ENCODE measurements around the gene SLC17A5. TPM values are rescaled to one million over a fixed set of nuclear protein-coding genes. Genes with fewer than 3 reads are reported as not detected.

The SLC17A5 gene
- total and polyA plus RNA-seq, 10 of the 15 experiments (the other 5 are each of a cell fraction or from before 2014, with no cell fraction given), result 2.3 to 7.2 (median 5.0) TPM

- RAD21 ChIA-PET (ENCODE audit: unreplicated experiment), result interaction anchor here (0.9 to 1.1 kb wide), 2 partner anchors 18 to 94 kb away, joined by 3 to 4 read pairs; no protein-coding TSS in a partner anchor
- POLR2A ChIA-PET, result interaction anchor here (0.5 to 0.7 kb wide), 2 partner anchors 15 to 24 kb away, joined by 5 read pairs; no protein-coding TSS in a partner anchor
- Histone ChIP-seq H3K27me3 (replicated peaks in 1 of 2; ENCODE audit: control insufficient read depth in 2 of 2, insufficient read depth in 2 of 2, low read length in 1 of 2) (no peaks in the 10 kb centered on the region), H3K4me1 (ENCODE audit: control insufficient read depth, insufficient read depth, low read length) (no peaks in the 10 kb centered on the region), H3K4me3 (no peak overlapping the region), H3K36me3 (ENCODE audit: control insufficient read depth in 2 of 2, insufficient read depth in 2 of 2, low read length in 1 of 2) (no peaks in the 10 kb centered on the region; a peak in 1 of 4 replicates), H3K9me3 (replicated peaks; ENCODE audit: control insufficient read depth, insufficient read depth, low read length) (no peaks in the 10 kb centered on the region), H3K79me2 (ENCODE audit: control insufficient read depth, insufficient read depth, low read length) (no peaks in the 10 kb centered on the region), H4K20me1 (ENCODE audit: control insufficient read depth, insufficient read depth) (no peaks in the 10 kb centered on the region), H3K27ac (ENCODE audit: control insufficient read depth, insufficient read depth) (no peak overlapping the region), H2AFZ (ENCODE audit: control insufficient read depth, low read depth, low read length) (no peak overlapping the region), H3K4me2 (ENCODE audit: control insufficient read depth, insufficient read depth) (no peak overlapping the region), H3K9ac (ENCODE audit: control insufficient read depth, insufficient read depth, low read length) (no peak overlapping the region)
- ATAC-seq (no peak), FAIRE-seq (no peak), DNase-seq (ENCODE audit: low read depth, low spot score) (no peak)
- TF ChIP-seq BRCA1 (IDR thresholded peaks at IDR 0.05; ENCODE audit: low read depth, low read length), result no peak
- TF ChIP-seq KAT2A (conservative IDR thresholded peaks at IDR 0.05; ENCODE audit: control insufficient read depth, low read depth, low read length), result no peak
- TF ChIP-seq SREBF1 (IDR thresholded peaks at IDR 0.05; ENCODE audit: low read length), result no peak
- no peak for TF ChIP-seq DPF2 (IDR thresholded peaks at IDR 0.05)
- TF ChIP-seq FOXM1 (IDR thresholded peaks at IDR 0.05; ENCODE audit: low read depth, low read length), result no peak
- no peak for TF ChIP-seq TCF12 (IDR thresholded peaks at IDR 0.05; ENCODE audit: low read depth, low read length)
- no peak for TF ChIP-seq ZNF687 (IDR thresholded peaks at IDR 0.05)
- no peak for TF ChIP-seq ATF7 (IDR thresholded peaks at IDR 0.05; ENCODE audit: low read depth)
- 98% methylated on average over 5 of the region's 5 CpGs for WGBS (ENCODE audit: insufficient coverage, insufficient replicate concordance, low lambda C conversion rate, missing lambda C conversion rate)
- SMC1A ChIA-PET (ENCODE audit: uncharacterized antibody, unreplicated experiment), result interaction anchor here (0.8 to 1.1 kb wide), 5 partner anchors 25 to 91 kb away, joined by 3 to 4 read pairs (median 3); no protein-coding TSS in a partner anchor
- in situ Hi-C loops (cut with MboI) (loop anchor here (25.0 kb wide), 1 partner anchor 92 kb away; the partner anchor contains the start of gene EEF1A1), intact Hi-C loops (cut with micrococcal nuclease; ENCODE audit: unreplicated experiment) (no loop called here)
- CTCF ChIA-PET, result no interaction called here
- BruUV-seq (replicated peaks), result no TSS peak
Measured at GRCh38 chr6:73604461-73604860, 49.3 kb downstream of the SLC17A5 start.
